GM18508 (cell line): ENCODE measurements around the gene VKORC1.

Source experiments
- ATAC-seq: cut with Tn5 transposase; IDR thresholded peaks from one replicate; pipeline ENCODE4 v1.9.1; 2021; ENCODE audit warnings: moderate number of reproducible peaks; ENCODE audit not compliant: insufficient read depth, unreplicated experiment

Gene VKORC1

GRCh38 chr16:31130899-31131298 is 36.3 kb upstream of the VKORC1 start:
- no peak for ATAC-seq

- no peak for ATAC-seq
Measured at GRCh38 chr16:31130336-31130891, 35.8 kb upstream of the VKORC1 start.

- no peak for ATAC-seq
Measured at GRCh38 chr16:31129568-31130335, 35.2 kb upstream of the VKORC1 start.

GRCh38 chr16:31128711-31129567 is 34.3 kb upstream of the VKORC1 start:
- no peak for ATAC-seq

- no peak for ATAC-seq
Measured at GRCh38 chr16:31127182-31127581, 32.6 kb upstream of the VKORC1 start.

GRCh38 chr16:31125844-31126243 is 31.2 kb upstream of the VKORC1 start:
- no peak for ATAC-seq

GRCh38 chr16:31120129-31120528 is 25.5 kb upstream of the VKORC1 start:
- ATAC-seq = no peak

- no peak for ATAC-seq
Measured at GRCh38 chr16:31118223-31119155, 23.9 kb upstream of the VKORC1 start.

GRCh38 chr16:31117384-31118222 is 23.0 kb upstream of the VKORC1 start, which contains the start of gene KAT8:
TSS of gene KAT8 (plus strand) at chr16:31117664. CDS start at chr16:31117682, 18 bp downstream.
- peak; percentile 54 for ATAC-seq

GRCh38 chr16:31114468-31114867 is 19.9 kb upstream of the VKORC1 start:
- ATAC-seq = no peak

- no peak for ATAC-seq
Measured at GRCh38 chr16:31113121-31114120, 18.8 kb upstream of the VKORC1 start.

- ATAC-seq = no peak
Measured at GRCh38 chr16:31112711-31113110, 18.1 kb upstream of the VKORC1 start.

- ATAC-seq = no peak
Measured at GRCh38 chr16:31111881-31112466, 17.4 kb upstream of the VKORC1 start.

GRCh38 chr16:31110106-31111034 is 15.8 kb upstream of the VKORC1 start:
- no peak for ATAC-seq

- ATAC-seq = no peak
Measured at GRCh38 chr16:31109622-31110021, 15.0 kb upstream of the VKORC1 start.

- ATAC-seq = no peak
Measured at GRCh38 chr16:31108794-31109558, 14.4 kb upstream of the VKORC1 start.
